Ishikawa (cell line): Measurements from ENCODE around the gene ARHGAP32.

Experiments used
- CEBPB ChIP-seq: IDR thresholded peaks from 2 replicates; pipeline ENCODE4 v1.6.1; 2012
- CREB1 ChIP-seq: IDR thresholded peaks from 2 replicates; pipeline ENCODE4 v1.6.1; 2012; ENCODE audit warnings: low read depth
- EGR1 ChIP-seq: IDR thresholded peaks from 2 replicates; pipeline ENCODE4 v1.6.1; 2012
- EP300 ChIP-seq: IDR thresholded peaks from 2 replicates; pipeline ENCODE4 v1.6.1; 2012; ENCODE audit warnings: borderline replicate concordance
- FOXM1 ChIP-seq: IDR thresholded peaks from 2 replicates; pipeline ENCODE4 v1.6.1; 2012; ENCODE audit warnings: low read depth, borderline replicate concordance
- MAX ChIP-seq: IDR thresholded peaks from 2 replicates; pipeline ENCODE4 v1.6.1; 2012
- NFIC ChIP-seq: IDR thresholded peaks from 2 replicates; pipeline ENCODE4 v1.6.1; 2012
- RAD21 ChIP-seq: IDR thresholded peaks from 2 replicates; pipeline ENCODE4 v1.6.1; 2012; ENCODE audit warnings: low read depth
- REST ChIP-seq: IDR thresholded peaks from 2 replicates; pipeline ENCODE4 v1.6.1; 2012; ENCODE audit warnings: low read depth, mild to moderate bottlenecking
- TAF1 ChIP-seq: IDR thresholded peaks from 2 replicates; pipeline ENCODE4 v1.6.1; 2012; ENCODE audit warnings: low read depth, mild to moderate bottlenecking
- TCF12 ChIP-seq: IDR thresholded peaks from 2 replicates; pipeline ENCODE4 v1.6.1; 2012; ENCODE audit warnings: low read depth
- TEAD4 ChIP-seq: IDR thresholded peaks from 2 replicates; pipeline ENCODE4 v1.6.1; 2012
- USF1 ChIP-seq: IDR thresholded peaks from 2 replicates; pipeline ENCODE4 v1.6.1; 2012
- YY1 ChIP-seq: IDR thresholded peaks from 2 replicates; pipeline ENCODE4 v1.6.1; 2012; ENCODE audit warnings: low read depth
- ZBTB7A ChIP-seq: IDR thresholded peaks from 2 replicates; pipeline ENCODE4 v1.6.1; 2012; ENCODE audit warnings: low read depth

Gene ARHGAP32

GRCh38 chr11:128929468-128929867, 262.7 kb downstream of the ARHGAP32 start:
- TF ChIP-seq CREB1, result no peak
- TF ChIP-seq REST, result no peak
- no peak for TF ChIP-seq CEBPB
- TF ChIP-seq EGR1, result no peak
- no peak for TF ChIP-seq USF1
- TF ChIP-seq MAX, result no peak
- TF ChIP-seq ZBTB7A, result no peak
- TF ChIP-seq FOXM1, result no peak
- TF ChIP-seq TAF1, result no peak
- no peak for TF ChIP-seq YY1

GRCh38 chr11:128928400-128928799, 263.7 kb downstream of the ARHGAP32 start:
- TF ChIP-seq YY1 (no peak), USF1 (no peak), CREB1 (no peak), EGR1 (no peak), EP300 (no peak), NFIC (no peak), TCF12 (no peak), MAX (no peak)

- TF ChIP-seq REST, result no peak
- peak; percentile 67; the same call in 1 of the 2 replicates for TF ChIP-seq YY1
- no peak for TF ChIP-seq EGR1
- TF ChIP-seq CEBPB, result no peak
- no peak for TF ChIP-seq NFIC
- no peak for TF ChIP-seq USF1
- TF ChIP-seq TAF1, result no peak
- peak; percentile 2; the same call in 1 of the 2 replicates for TF ChIP-seq MAX
- TF ChIP-seq TEAD4, result no peak
- TF ChIP-seq FOXM1, result no peak
Measured at GRCh38 chr11:128927683-128928336, 264.3 kb downstream of the ARHGAP32 start.

- TF ChIP-seq MAX (no peak; the same call in 1 of the 2 replicates), NFIC (peak; percentile 8; the same call in 1 of the 2 replicates)
Measured at GRCh38 chr11:128927108-128927461, 265.0 kb downstream of the ARHGAP32 start.

GRCh38 chr11:128926437-128927107, 265.6 kb downstream of the ARHGAP32 start:
- TF ChIP-seq FOXM1 (peak; percentile 77; the same call in 1 of the 2 replicates), CREB1 (no peak), EP300 (peak; percentile 89), REST (no peak), TEAD4 (peak; percentile 87), MAX (no peak; the same call in none of the 2 replicates), USF1 (no peak), CEBPB (no peak), TCF12 (peak; percentile 91), NFIC (peak; percentile 84), TAF1 (0 out of 2 replicates have a peak, but pooled peaks have one; percentile 18), RAD21 (no peak), YY1 (no peak), ZBTB7A (peak; percentile 52; the same call in 1 of the 2 replicates), EGR1 (no peak)
